ENCODE results near the gene SYCP2.
"Not testable (repeated sequence)": the region's sequence is repeated elsewhere in the genome, so short reads cannot be mapped to it uniquely, and the experiment has no call there.

The SYCP2 gene

GRCh38 chr20:59903621-59904020 is 29.8 kb downstream of the SYCP2 start:
- no peak for DNase-seq (ENCODE audit: low read depth in 2 of 2)

- DNase-seq (ENCODE audit: low read depth in 2 of 2) = no peak
Measured at GRCh38 chr20:59902470-59902869, 31.0 kb downstream of the SYCP2 start.

- no peak for DNase-seq (ENCODE audit: low read depth in 2 of 2)
Measured at GRCh38 chr20:59895908-59896307, 37.5 kb downstream of the SYCP2 start.

- DNase-seq (ENCODE audit: low read depth in 2 of 2) = no peak
Measured at GRCh38 chr20:59891581-59891980, 41.9 kb downstream of the SYCP2 start.

GRCh38 chr20:59890035-59890434 is 43.4 kb downstream of the SYCP2 start:
- DNase-seq (ENCODE audit: low read depth in 2 of 2) = not testable (repeated sequence)

- no peak for DNase-seq (ENCODE audit: low read depth in 2 of 2)
Measured at GRCh38 chr20:59888050-59888449, 45.4 kb downstream of the SYCP2 start.

GRCh38 chr20:59884494-59884893 is 48.9 kb downstream of the SYCP2 start:
- no peak for DNase-seq (ENCODE audit: low read depth in 2 of 2)

GRCh38 chr20:59880198-59880597 is 53.2 kb downstream of the SYCP2 start:
- no peak for DNase-seq (ENCODE audit: low read depth in 2 of 2)

GRCh38 chr20:59873409-59873808 is 60.0 kb downstream of the SYCP2 start:
- DNase-seq (ENCODE audit: low read depth in 2 of 2) = no peak

- DNase-seq (ENCODE audit: low read depth in 2 of 2) = no peak
Measured at GRCh38 chr20:59871096-59871495, 62.3 kb downstream of the SYCP2 start.

GRCh38 chr20:59866338-59866737 is 67.1 kb downstream of the SYCP2 start:
- no peak for DNase-seq (ENCODE audit: low read depth in 2 of 2)

- DNase-seq (ENCODE audit: low read depth in 2 of 2) = no peak
Measured at GRCh38 chr20:59864726-59865125, 68.7 kb downstream of the SYCP2 start.

- DNase-seq (ENCODE audit: low read depth in 2 of 2) = no peak
Measured at GRCh38 chr20:59863058-59863457, 70.4 kb downstream of the SYCP2 start.

- DNase-seq (ENCODE audit: low read depth in 2 of 2) = no peak
Measured at GRCh38 chr20:59861401-59861800, 72.0 kb downstream of the SYCP2 start.

GRCh38 chr20:59858425-59858824 is 75.0 kb downstream of the SYCP2 start:
- DNase-seq (ENCODE audit: low read depth in 2 of 2) = no peak

- no peak for DNase-seq (ENCODE audit: low read depth in 2 of 2)
Measured at GRCh38 chr20:59857966-59858365, 75.5 kb downstream of the SYCP2 start.

GRCh38 chr20:59856941-59857340 is 76.5 kb downstream of the SYCP2 start:
- DNase-seq (ENCODE audit: low read depth in 2 of 2) = not testable (repeated sequence)

GRCh38 chr20:59856526-59856925 is 76.9 kb downstream of the SYCP2 start:
- not testable (repeated sequence) for DNase-seq (ENCODE audit: low read depth in 2 of 2)

- no peak for DNase-seq (ENCODE audit: low read depth in 2 of 2)
Measured at GRCh38 chr20:59850018-59850641, 83.3 kb downstream of the SYCP2 start.

GRCh38 chr20:59848182-59848581 is 85.3 kb downstream of the SYCP2 start:
- DNase-seq (ENCODE audit: low read depth in 2 of 2) = no peak

- no peak for DNase-seq (ENCODE audit: low read depth in 2 of 2)
Measured at GRCh38 chr20:59845472-59845871, 88.0 kb downstream of the SYCP2 start.

GRCh38 chr20:59839400-59839799 is 94.0 kb downstream of the SYCP2 start:
- no peak for DNase-seq (ENCODE audit: low read depth in 2 of 2)

GRCh38 chr20:59837623-59838394 is 95.6 kb downstream of the SYCP2 start:
- DNase-seq (ENCODE audit: low read depth in 2 of 2) = no peak
